Esophagus squamous epithelium (tissue), 5 donors: ENCODE measurements around the gene ING5. TPM values are rescaled to one million over a fixed set of nuclear protein-coding genes. Genes with fewer than 3 reads are reported as not detected.

Source experiments
- DNase-seq: peaks from one replicate; lab custom pipeline; 2025; lab: John Stamatoyannopoulos, UW
- H3K27ac ChIP-seq, 4 donors: fragments of 200-600 bp; sonication (generic); one replicate each; pipeline ENCODE4 v1.5.1; 2016 to 2019; ENCODE audit warnings: mild to moderate bottlenecking in 1 of 4
- H3K27me3 ChIP-seq, 4 donors: fragments of 200-600 bp; sonication (generic); 1 replicate in 3 of 4; 2 replicates in 1 of 4; pipeline versions ENCODE4 v1.5.1 to v1.6.0; 2017 to 2021; ENCODE audit warnings: antibody characterized with exemption in 1 of 4
- H3K36me3 ChIP-seq, 3 donors: fragments of 200-600 bp; sonication (generic); one replicate each; pipeline ENCODE4 v1.5.1; 2016 to 2019
- H3K4me1 ChIP-seq, 3 donors: fragments of 200-600 bp; sonication (generic); one replicate each; pipeline ENCODE4 v1.5.1; 2017 to 2019
- H3K4me3 ChIP-seq, 4 donors: fragments of 200-600 bp; sonication (generic); 1 replicate in 3 of 4; 2 replicates in 1 of 4; pipeline ENCODE4 v1.5.1; 2016 to 2019; ENCODE audit warnings: mild to moderate bottlenecking in 2 of 4, moderate library complexity in 1 of 4
- H3K9me3 ChIP-seq, 3 donors: fragments of 200-600 bp; sonication (generic); one replicate each; pipeline ENCODE4 v1.5.1; 2016 to 2019
- CTCF ChIP-seq, 6 experiments: fragments of 450-650 bp in 4 of 6; fragments of 200-600 bp in 2 of 6; sonication (generic) in 2 of 6; IDR thresholded peaks; one replicate each; pipeline ENCODE4 v1.5.1; 2016 to 2019; ENCODE audit warnings: antibody characterized with exemption in 6 of 6, mild to moderate bottlenecking in 4 of 6, moderate library complexity in 4 of 6
- POLR2A ChIP-seq, 4 donors: fragments of 450-650 bp; IDR thresholded peaks; one replicate each; pipeline ENCODE4 v1.6.1; 2017; ENCODE audit warnings: antibody characterized with exemption in 4 of 4, mild to moderate bottlenecking in 4 of 4, moderate library complexity in 3 of 4
- WGBS, 2 donors: methylation state at CpG; one replicate each; pipeline ENCODE4 v1.1.5; 2018; 5-methylcytosine and 5-hydroxymethylcytosine counted together
- intact Hi-C: fragments of 100-400 bp; cut with DNase I; formaldehyde crosslinking; loops from one replicate; pipeline ENCODE4 v1.15.0; 2022
- total RNA-seq, 4 donors: library from RNA; depleted of rRNA; stranded (reverse); fragments of >200 nt; gene quantifications; one replicate each; pipeline ENCODE4 v1.1.0, GENCODE V29; 2016
- donor health status: DM: yes; HTN: yes; CAD: no.

Gene ING5
- total RNA-seq, 4 donors from 2014 or later = 10.4 to 39.3 (median 18.8) TPM

DNA sequence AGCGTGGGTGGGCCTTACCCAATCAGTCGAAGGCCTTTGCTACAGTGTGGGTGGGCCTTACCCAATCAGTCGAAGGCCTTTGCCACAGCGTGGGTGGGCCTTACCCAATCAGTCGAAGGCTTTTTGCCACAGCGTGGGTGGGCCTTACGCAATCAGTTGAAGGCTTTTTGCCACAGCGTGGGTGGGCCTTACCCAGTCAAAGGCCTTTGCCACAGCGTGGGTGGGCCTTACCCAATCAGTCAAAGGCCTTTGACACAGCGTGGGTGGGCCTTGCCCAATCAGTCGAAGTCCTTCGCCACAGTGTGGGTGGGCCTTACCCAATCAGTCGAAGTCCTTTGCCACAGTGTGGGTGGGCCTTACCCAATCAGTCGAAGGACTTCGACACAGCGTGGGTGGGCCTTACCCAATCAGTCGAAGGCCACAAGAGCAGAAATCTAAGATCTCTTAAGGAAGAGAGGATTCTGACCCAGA lies 58.5 kb downstream of the ING5 start:
- 85 to 90% methylated on average over 8 to 9 of the region's 17 CpGs for WGBS, 2 donors
- TF ChIP-seq CTCF (IDR thresholded peaks at IDR 0.05) (no peak), POLR2A (IDR thresholded peaks at IDR 0.05) (no peak)
- no peaks in the 10 kb centered on the region for H3K27me3 ChIP-seq
- intact Hi-C loops = no loop called here
- H3K36me3 ChIP-seq = peaks cover 9 to 94% (median 12%) of the 10 kb centered on the region in 3 donors
- H3K9me3 ChIP-seq = no peaks in the 10 kb centered on the region
- H3K4me3 ChIP-seq = no peak overlapping the region
- no peak for DNase-seq
- H3K4me1 ChIP-seq = no peaks in the 10 kb centered on the region
- H3K27ac ChIP-seq = no peak overlapping the region

- TF ChIP-seq CTCF (IDR thresholded peaks at IDR 0.05) (no peak), POLR2A (IDR thresholded peaks at IDR 0.05) (no peak)
- 67 to 70% methylated on average over 16 to 18 of the region's 18 CpGs for WGBS, 2 donors
- Histone ChIP-seq H3K36me3 (peaks cover 0 to 73% (median 4%) of the 10 kb centered on the region in 3 donors), H3K9me3 (no peaks in the 10 kb centered on the region), H3K4me1 (no peaks in the 10 kb centered on the region), H3K27ac (peak overlapping the region in 1 of 4 donors; percentile 35), H3K4me3 (no peak overlapping the region), H3K27me3 (no peaks in the 10 kb centered on the region)
- intact Hi-C loops = no loop called here
- DNase-seq = no peak
These were observed 60.6 kb downstream of the ING5 start for GRCh38 chr2:241762321-241762932.

GRCh38 chr2:241762933-241763369 lies 61.1 kb downstream of the ING5 start:
- Histone ChIP-seq H3K36me3 (peaks cover 0 to 73% (median 4%) of the 10 kb centered on the region in 3 donors), H3K27ac (peak overlapping the region in 1 of 4 donors; percentile 36), H3K4me3 (no peak overlapping the region), H3K9me3 (no peaks in the 10 kb centered on the region), H3K27me3 (no peaks in the 10 kb centered on the region), H3K4me1 (no peaks in the 10 kb centered on the region)
- intact Hi-C loops = no loop called here
- TF ChIP-seq CTCF (IDR thresholded peaks at IDR 0.05) (no peak), POLR2A (IDR thresholded peaks at IDR 0.05) (no peak)
- 46 to 83% methylated on average over 4 to 7 of the region's 13 CpGs for WGBS, 2 donors
- no peak for DNase-seq

GRCh38 chr2:241763551-241764274 lies 61.9 kb downstream of the ING5 start:
- 69 to 75% methylated on average over 12 to 16 of the region's 20 CpGs for WGBS, 2 donors
- Histone ChIP-seq H3K9me3 (no peaks in the 10 kb centered on the region), H3K4me3 (no peak overlapping the region), H3K36me3 (peaks cover 0 to 73% (median 4%) of the 10 kb centered on the region in 3 donors), H3K4me1 (no peaks in the 10 kb centered on the region), H3K27ac (peak overlapping the region in 1 of 4 donors; percentile 36), H3K27me3 (no peaks in the 10 kb centered on the region)
- TF ChIP-seq POLR2A (IDR thresholded peaks at IDR 0.05) = no peak
- TF ChIP-seq CTCF (IDR thresholded peaks at IDR 0.05) = no peak
- intact Hi-C loops = no loop called here
- DNase-seq = no peak
